Glutamatergic neuron (in vitro differentiated cells): ENCODE results near the gene RAD54L. TPM values are rescaled to one million over a fixed set of nuclear protein-coding genes. Genes with fewer than 3 reads are reported as not detected.

Experiments used
- DNase-seq: peaks from one replicate; pipeline ENCODE4 v3.0.0; 2022
- H3K27ac Mint-ChIP-seq: one replicate; pipeline ENCODE4 v1.8.0; 2020; ENCODE audit warnings: mild to moderate bottlenecking, mixed read lengths, inconsistent platforms; ENCODE audit not compliant: unreplicated experiment
- H3K27me3 Mint-ChIP-seq: one replicate; pipeline ENCODE4 v1.8.0; 2020; ENCODE audit warnings: mild to moderate bottlenecking, moderate library complexity, mixed read lengths, inconsistent platforms; ENCODE audit not compliant: unreplicated experiment
- H3K36me3 Mint-ChIP-seq: one replicate; pipeline ENCODE4 v1.8.0; 2020; ENCODE audit warnings: mild to moderate bottlenecking, mixed read lengths, inconsistent platforms; ENCODE audit not compliant: unreplicated experiment
- H3K4me1 Mint-ChIP-seq: one replicate; pipeline ENCODE4 v1.8.0; 2020; ENCODE audit warnings: mild to moderate bottlenecking, low read depth, mixed read lengths, inconsistent platforms; ENCODE audit not compliant: unreplicated experiment
- H3K4me3 Mint-ChIP-seq: one replicate; pipeline ENCODE4 v1.8.0; 2020; ENCODE audit warnings: mild to moderate bottlenecking, mixed read lengths, inconsistent platforms; ENCODE audit not compliant: unreplicated experiment
- H3K9me3 Mint-ChIP-seq: one replicate; pipeline ENCODE4 v1.8.0; 2020; ENCODE audit warnings: mild to moderate bottlenecking, moderate library complexity, mixed read lengths, inconsistent platforms; ENCODE audit not compliant: unreplicated experiment
- total RNA-seq: library from RNA; stranded (reverse); fragmentation: NEBNext Ultra II Directional; extraction: Animal tissue kit (Norgen Biotek cat#: 25700); gene quantifications from one replicate; pipeline ENCODE4 v1.2.1, GENCODE V29; 2021; ENCODE audit not compliant: unreplicated experiment
- TF ChIP-seq, protein P1 (sequence below): fragments of 200-600 bp; sonication (generic); IDR thresholded peaks from one replicate; pipeline ENCODE4 v1.5.0; 2021; ENCODE audit not compliant: partially characterized antibody, unreplicated experiment

RAD54L gene
- total RNA-seq, 1 donor from 2014 or later, result 4.6 TPM

GRCh38 chr1:46303038-46303871 is 55.7 kb downstream of the RAD54L start, which contains the start of the genes LRRC41 and UQCRH:
LRRC41 (minus strand) TSS chr1:46303616; CDS start chr1:46303322, 294 bp downstream.
UQCRH (plus strand) TSS chr1:46303698; CDS start chr1:46303767, 69 bp downstream.
- Mint-ChIP-seq H3K36me3 (no peaks in the 10 kb centered on the region), H3K4me1 (peaks cover 29% of the 10 kb centered on the region), H3K27me3 (peaks cover 4% of the 10 kb centered on the region), H3K27ac (peak within 1 kb of the TSS; percentile 98), H3K9me3 (peaks cover 9% of the 10 kb centered on the region), H3K4me3 (peak within 1 kb of the TSS; percentile 100)
- DNase-seq, result peak; percentile 92
- TF ChIP-seq, protein P1, sequence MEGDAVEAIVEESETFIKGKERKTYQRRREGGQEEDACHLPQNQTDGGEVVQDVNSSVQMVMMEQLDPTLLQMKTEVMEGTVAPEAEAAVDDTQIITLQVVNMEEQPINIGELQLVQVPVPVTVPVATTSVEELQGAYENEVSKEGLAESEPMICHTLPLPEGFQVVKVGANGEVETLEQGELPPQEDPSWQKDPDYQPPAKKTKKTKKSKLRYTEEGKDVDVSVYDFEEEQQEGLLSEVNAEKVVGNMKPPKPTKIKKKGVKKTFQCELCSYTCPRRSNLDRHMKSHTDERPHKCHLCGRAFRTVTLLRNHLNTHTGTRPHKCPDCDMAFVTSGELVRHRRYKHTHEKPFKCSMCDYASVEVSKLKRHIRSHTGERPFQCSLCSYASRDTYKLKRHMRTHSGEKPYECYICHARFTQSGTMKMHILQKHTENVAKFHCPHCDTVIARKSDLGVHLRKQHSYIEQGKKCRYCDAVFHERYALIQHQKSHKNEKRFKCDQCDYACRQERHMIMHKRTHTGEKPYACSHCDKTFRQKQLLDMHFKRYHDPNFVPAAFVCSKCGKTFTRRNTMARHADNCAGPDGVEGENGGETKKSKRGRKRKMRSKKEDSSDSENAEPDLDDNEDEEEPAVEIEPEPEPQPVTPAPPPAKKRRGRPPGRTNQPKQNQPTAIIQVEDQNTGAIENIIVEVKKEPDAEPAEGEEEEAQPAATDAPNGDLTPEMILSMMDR, result no peak

GRCh38 chr1:46303872-46304326 is 56.3 kb downstream of the RAD54L start:
- no peaks in the 10 kb centered on the region for H3K36me3 Mint-ChIP-seq
- H3K27me3 Mint-ChIP-seq, result peaks cover 4% of the 10 kb centered on the region
- peak overlapping the region; percentile 100 for H3K4me3 Mint-ChIP-seq
- H3K4me1 Mint-ChIP-seq, result peaks cover 26% of the 10 kb centered on the region
- peak overlapping the region; percentile 98 for H3K27ac Mint-ChIP-seq
- peaks cover 9% of the 10 kb centered on the region for H3K9me3 Mint-ChIP-seq
- no peak for DNase-seq
- TF ChIP-seq, protein P1, result no peak

- TF ChIP-seq, protein P1, result no peak
- H3K9me3 Mint-ChIP-seq, result peaks cover 7% of the 10 kb centered on the region
- H3K4me3 Mint-ChIP-seq, result peak overlapping the region; percentile 4
- peaks cover 5% of the 10 kb centered on the region for H3K36me3 Mint-ChIP-seq
- peaks cover 18% of the 10 kb centered on the region for H3K4me1 Mint-ChIP-seq
- no peak overlapping the region for H3K27ac Mint-ChIP-seq
- DNase-seq, result no peak
- H3K27me3 Mint-ChIP-seq, result peaks cover 1% of the 10 kb centered on the region
Observed at GRCh38 chr1:46306159-46306530, 58.6 kb downstream of the RAD54L start.

GRCh38 chr1:46309401-46310159 is 62.0 kb downstream of the RAD54L start:
- Mint-ChIP-seq H3K9me3 (peaks cover 1% of the 10 kb centered on the region), H3K4me1 (peaks cover 12% of the 10 kb centered on the region), H3K27me3 (peaks cover 1% of the 10 kb centered on the region), H3K36me3 (peaks cover 5% of the 10 kb centered on the region), H3K4me3 (no peak overlapping the region), H3K27ac (no peak overlapping the region)
- TF ChIP-seq, protein P1, result no peak
- DNase-seq, result no peak
